A549 (cell line): ENCODE results near the gene TIGD1. TPM values are rescaled to one million over a fixed set of nuclear protein-coding genes. Genes with fewer than 3 reads are reported as not detected.

Experiments
- ATAC-seq, 2 experiments: fragments of 200-7000 bp in 1 of 2; fragments of >200 bp in 1 of 2; cut with Nextera tagmentation in 1 of 2; cut with Tn5 transposase in 1 of 2; 3 replicates each; pipeline versions ENCODE4 v1.8.0 to v1.9.1; 2018 to 2020; ENCODE audit warnings: mild to moderate bottlenecking in 1 of 2, moderate library complexity in 1 of 2
- CTCF ChIA-PET: fragments of 300-600 bp; sonication (Branson Sonifier 250); formaldehyde crosslinking; extraction: SDS; loops from one replicate; lab custom pipeline; 2021; ENCODE audit warnings: antibody characterized with exemption, inconsistent platforms; lab: Yijun Ruan, JAX
- POLR2A ChIA-PET: fragments of 350-600 bp; formaldehyde crosslinking; extraction: SDS; loops from one replicate; lab custom pipeline; 2021; ENCODE audit warnings: antibody characterized with exemption, inconsistent platforms; lab: Yijun Ruan, JAX
- DNase-seq, 2 experiments: peaks; one replicate each; pipeline versions ENCODE4 v3.0.0 to v3.0.0-alpha.2; 2011 to 2016; ENCODE audit warnings: low read depth in 1 of 2, low spot score in 1 of 2
- FAIRE-seq: peaks from 2 replicates; lab custom pipeline; 2011; peaks lifted over from hg19 to GRCh38; lab: Jason Lieb, UNC
- H3K27ac ChIP-seq, 2 experiments: fragments of >200 bp; sonication (Bioruptor Twin); formaldehyde crosslinking; 3 replicates each; pipeline ENCODE4 v1.5.1; 2016 to 2017
- H3K4me1 ChIP-seq: fragments of >200 bp; sonication (Bioruptor Twin); formaldehyde crosslinking; 3 replicates; pipeline ENCODE4 v1.6.1; 2016
- H3K4me2 ChIP-seq: fragments of >200 bp; sonication (Bioruptor Twin); formaldehyde crosslinking; 3 replicates; pipeline ENCODE4 v1.6.1; 2016
- H3K4me3 ChIP-seq: fragments of >200 bp; sonication (Bioruptor Twin); formaldehyde crosslinking; 3 replicates; pipeline ENCODE4 v1.5.1; 2016
- H3K9me3 ChIP-seq: fragments of >200 bp; sonication (Bioruptor Twin); formaldehyde crosslinking; 3 replicates; pipeline ENCODE4 v1.6.1; 2016
- E2F6 ChIP-seq: IDR thresholded peaks from 2 replicates; pipeline ENCODE4 v1.6.1; 2012; ENCODE audit warnings: low read depth, borderline replicate concordance
- EHMT2 ChIP-seq: fragments of 200-600 bp; sonication (generic); IDR thresholded peaks from 2 replicates; pipeline ENCODE4 v1.6.1; 2016; ENCODE audit warnings: antibody characterized with exemption, low read depth, mild to moderate bottlenecking, moderate library complexity
- EP300 ChIP-seq, 2 experiments: fragments of >200 bp; sonication (Bioruptor Twin); formaldehyde crosslinking; IDR thresholded peaks; 2 replicates in 1 of 2; 3 replicates in 1 of 2; pipeline ENCODE4 v1.6.1; 2016 to 2017
- ESRRA ChIP-seq: fragments of 150-350 bp; IDR thresholded peaks from 2 replicates; pipeline ENCODE4 v1.6.1; 2014; ENCODE audit warnings: mild to moderate bottlenecking, low read length, borderline replicate concordance
- HES2 ChIP-seq: fragments of >200 bp; sonication (Bioruptor Twin); formaldehyde crosslinking; IDR thresholded peaks from 2 replicates; pipeline ENCODE4 v1.6.1; 2016
- HEYL ChIP-seq: fragments of 250-450 bp; sonication (Bioruptor Pico); IDR thresholded peaks from 2 replicates; pipeline ENCODE4 v1.8.0; 2021; ENCODE audit warnings: mild to moderate bottlenecking, moderate library complexity
- HMGXB4 ChIP-seq: fragments of 250-450 bp; sonication (Bioruptor Pico); IDR thresholded peaks from 2 replicates; pipeline ENCODE4 v1.5.0; 2021; ENCODE audit warnings: mild to moderate bottlenecking, moderate library complexity, borderline replicate concordance
- HOXB13 ChIP-seq: fragments of 250-450 bp; sonication (Bioruptor Pico); IDR thresholded peaks from 2 replicates; pipeline ENCODE4 v1.5.0; 2020; ENCODE audit warnings: low read depth, mild to moderate bottlenecking, moderate library complexity
- HOXB5 ChIP-seq: fragments of 250-450 bp; sonication (Bioruptor Pico); IDR thresholded peaks from 2 replicates; pipeline ENCODE4 v1.5.0; 2020; ENCODE audit warnings: mild to moderate bottlenecking, moderate library complexity
- KDM5A ChIP-seq: fragments of 200-600 bp; sonication (generic); IDR thresholded peaks from 2 replicates; pipeline ENCODE4 v1.6.1; 2016; ENCODE audit warnings: antibody characterized with exemption, mild to moderate bottlenecking
- MAFK ChIP-seq: fragments of 450-650 bp; IDR thresholded peaks from 2 replicates; pipeline ENCODE4 v1.6.1; 2014; ENCODE audit not compliant: partially characterized antibody
- MAX ChIP-seq: IDR thresholded peaks from 2 replicates; pipeline ENCODE4 v1.6.1; 2012
- MAZ ChIP-seq: fragments of 150-350 bp; IDR thresholded peaks from 2 replicates; pipeline ENCODE4 v1.6.1; 2014; ENCODE audit warnings: antibody characterized with exemption, low read depth, low read length, borderline replicate concordance
- MYC ChIP-seq: IDR thresholded peaks from 2 replicates; pipeline ENCODE4 v1.6.1; 2012; ENCODE audit warnings: mild to moderate bottlenecking, inconsistent platforms, low read length, improper control_type of control experiment, borderline replicate concordance
- NFE2L2 ChIP-seq: fragments of 150-350 bp; conservative IDR thresholded peaks from 2 replicates; pipeline ENCODE4 v1.6.1; 2014; ENCODE audit warnings: low read length
- PHF8 ChIP-seq: fragments of 200-600 bp; sonication (generic); IDR thresholded peaks from 2 replicates; pipeline ENCODE4 v1.6.1; 2016; ENCODE audit warnings: low read depth, mild to moderate bottlenecking, antibody characterized with exemption, moderate library complexity, borderline replicate concordance
- POLR2A ChIP-seq: IDR thresholded peaks from 2 replicates; pipeline ENCODE4 v1.6.1; 2012; ENCODE audit warnings: mild to moderate bottlenecking, low read length
- RAD21 ChIP-seq, 2 experiments: fragments of >200 bp in 1 of 2; sonication (Bioruptor Twin) in 1 of 2; formaldehyde crosslinking in 1 of 2; IDR thresholded peaks in 1 of 2; conservative IDR thresholded peaks in 1 of 2; 2 replicates in 1 of 2; 3 replicates in 1 of 2; pipeline ENCODE4 v1.6.1; 2012 to 2018; ENCODE audit warnings: inconsistent platforms in 1 of 2
- RARB ChIP-seq: fragments of 250-450 bp; sonication (Bioruptor Pico); IDR thresholded peaks from 2 replicates; pipeline ENCODE4 v1.8.0; 2021; ENCODE audit warnings: mild to moderate bottlenecking, moderate library complexity
- RCOR1 ChIP-seq: fragments of 150-350 bp; IDR thresholded peaks from 2 replicates; pipeline ENCODE4 v1.6.1; 2014; ENCODE audit warnings: antibody characterized with exemption, low read length, low read depth
- RFX5 ChIP-seq: fragments of 450-650 bp; IDR thresholded peaks from 2 replicates; pipeline ENCODE4 v1.7.1; 2014; ENCODE audit warnings: antibody characterized with exemption, mild to moderate bottlenecking, moderate library complexity
- RNF2 ChIP-seq: fragments of 200-600 bp; sonication (generic); IDR thresholded peaks from 2 replicates; pipeline ENCODE4 v1.6.1; 2016; ENCODE audit warnings: low read depth, mild to moderate bottlenecking, antibody characterized with exemption, moderate library complexity, borderline replicate concordance
- SMC3 ChIP-seq: fragments of >200 bp; sonication (Bioruptor Twin); formaldehyde crosslinking; IDR thresholded peaks from 3 replicates; pipeline ENCODE4 v1.6.1; 2018; ENCODE audit warnings: inconsistent platforms
- ZC3H11A ChIP-seq: fragments of 450-650 bp; IDR thresholded peaks from 2 replicates; pipeline ENCODE4 v1.6.1; 2014; ENCODE audit warnings: antibody characterized with exemption, mild to moderate bottlenecking
- ZSCAN20 ChIP-seq: fragments of 250-450 bp; sonication (Bioruptor Pico); IDR thresholded peaks from 2 replicates; pipeline ENCODE4 v1.8.0; 2022; ENCODE audit warnings: mild to moderate bottlenecking, moderate library complexity
- WGBS: methylation state at CpG from one replicate; pipeline ENCODE4 v1.1.6; 2017; ENCODE audit errors: missing lambda C conversion rate; 5-methylcytosine and 5-hydroxymethylcytosine counted together
- polyA plus RNA-seq, 4 experiments: library from polyadenylated mRNA; depleted of rRNA in 3 of 4; stranded (reverse); fragments of >200 nt; fragmentation: RNase III in 1 of 4; extraction: RNeasy Plus Mini Kit Qiagen cat#74134 plus additional on column Dnase treatment in 1 of 4; gene quantifications; 2 replicates in 3 of 4; 3 replicates in 1 of 4; pipeline ENCODE4 v1.2.3, GENCODE V29; 2011 to 2017

TIGD1 gene
- polyA plus RNA-seq, 2 of the 4 experiments (the other 2 are of a cell fraction), result 5.7 to 10.5 TPM

- ATAC-seq (peak in 1 of 2 experiments; percentile 3; a peak in 2 of 6 replicates), FAIRE-seq (no peak), DNase-seq (no peak)
- CTCF ChIA-PET, result interaction anchor here (1.5 to 1.6 kb wide), 2 partner anchors 19 to 741 kb away, joined by 3 to 4 read pairs; no protein-coding TSS in a partner anchor
- 65% methylated on average over 9 of the region's 9 CpGs for WGBS
- Histone ChIP-seq H3K27ac (no peak overlapping the region), H3K9me3 (no peaks in the 10 kb centered on the region), H3K4me2 (no peak overlapping the region), H3K4me3 (no peak overlapping the region), H3K4me1 (no peaks in the 10 kb centered on the region)
- POLR2A ChIA-PET, result no interaction called here
- TF ChIP-seq KDM5A (no peak), HOXB5 (CRISPR knock-in tag) (no peak), ESRRA (no peak), RARB (CRISPR knock-in tag) (no peak), PHF8 (no peak), RCOR1 (no peak), E2F6 (no peak), SMC3 (no peak), RFX5 (no peak), RAD21 (conservative IDR thresholded peaks at IDR 0.05 in 1 of 2, IDR thresholded peaks at IDR 0.05 in 1 of 2) (no peak), MAZ (no peak), RNF2 (no peak), HES2 (no peak), POLR2A (no peak), MAFK (no peak), HEYL (CRISPR knock-in tag) (no peak)
Observed at GRCh38 chr2:232541961-232542714, 8.2 kb downstream of the TIGD1 start.

GRCh38 chr2:232541195-232541960 is 9.0 kb downstream of the TIGD1 start:
- H3K4me2 ChIP-seq, result no peak overlapping the region
- ChIA-PET POLR2A (no interaction called here), CTCF (interaction anchor here (1.5 kb wide), 1 partner anchor 18 kb away, joined by 3 read pairs; no protein-coding TSS in a partner anchor)
- 83% methylated on average over 15 of the region's 19 CpGs for WGBS
- H3K9me3 ChIP-seq, result no peaks in the 10 kb centered on the region
- no peak overlapping the region for H3K4me3 ChIP-seq
- no peak for TF ChIP-seq HEYL (CRISPR knock-in tag)
- TF ChIP-seq RAD21 (conservative IDR thresholded peaks at IDR 0.05 in 1 of 2, IDR thresholded peaks at IDR 0.05 in 1 of 2), result no peak
- TF ChIP-seq EHMT2, result no peak
- TF ChIP-seq ZC3H11A, result no peak
- TF ChIP-seq KDM5A, result no peak
- no peak for TF ChIP-seq MAX
- TF ChIP-seq RNF2, result no peak
- no peak for TF ChIP-seq HMGXB4
- TF ChIP-seq EP300 (IDR thresholded peaks at IDR 0.05), result no peak
- TF ChIP-seq MYC, result no peak
- no peak for TF ChIP-seq HOXB13 (CRISPR knock-in tag)
- no peak for TF ChIP-seq NFE2L2
- no peak for TF ChIP-seq ZSCAN20 (CRISPR knock-in tag)
- H3K4me1 ChIP-seq, result no peaks in the 10 kb centered on the region
- FAIRE-seq, result no peak
- no peak for DNase-seq
- ATAC-seq, result peak in 1 of 2 experiments; percentile 32; a peak in 3 of 6 replicates
- no peak overlapping the region for H3K27ac ChIP-seq
